HG02884 (cell line): ENCODE measurements around the gene ADCY10.
"Not testable (repeated sequence)": the region's sequence is repeated elsewhere in the genome, so short reads cannot be mapped to it uniquely, and the experiment has no call there.

Source experiments
- ATAC-seq: cut with Tn5 transposase; IDR thresholded peaks from one replicate; pipeline ENCODE4 v1.9.1; 2021; ENCODE audit warnings: mild to moderate bottlenecking, moderate library complexity; ENCODE audit not compliant: unreplicated experiment

Gene ADCY10

DNA sequence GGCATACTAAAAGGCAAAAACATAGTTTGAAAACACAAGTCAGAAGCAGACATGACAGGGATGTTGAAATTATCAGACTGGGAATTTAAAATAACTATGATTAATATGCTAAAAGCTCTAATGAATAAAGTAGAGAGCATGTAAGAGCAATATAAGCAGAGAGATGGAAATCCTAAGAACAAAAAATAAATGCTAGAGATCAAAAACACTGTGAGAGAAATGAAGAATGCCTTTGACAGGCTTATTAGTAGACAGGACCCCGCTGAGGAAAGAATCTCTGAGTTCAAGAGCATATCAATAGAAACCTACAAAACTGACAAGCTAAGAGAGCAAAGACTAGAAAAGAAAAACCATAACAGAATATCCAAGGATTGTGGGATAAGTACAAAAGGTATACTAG, 98.3 kb downstream of the ADCY10 start:
- no peak for ATAC-seq

DNA sequence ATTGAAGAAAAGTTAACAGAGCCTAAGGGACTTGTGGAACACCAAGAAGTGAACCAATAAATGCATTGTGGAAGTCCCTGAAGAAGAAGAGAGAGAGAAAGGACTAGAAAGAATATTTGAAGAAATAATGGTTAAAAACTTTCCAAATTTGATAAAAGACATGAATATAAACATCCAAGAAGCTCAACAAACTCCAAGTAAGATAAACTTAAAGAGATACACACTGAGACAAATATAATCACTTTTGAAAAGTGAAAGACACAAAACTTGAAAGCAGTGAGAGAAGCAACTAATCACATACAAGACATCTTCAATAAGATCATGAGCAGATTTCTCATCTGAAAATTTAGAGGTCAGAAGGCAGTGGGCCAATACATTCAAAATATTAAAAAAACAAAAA, 101.0 kb downstream of the ADCY10 start:
- ATAC-seq, result no peak

DNA sequence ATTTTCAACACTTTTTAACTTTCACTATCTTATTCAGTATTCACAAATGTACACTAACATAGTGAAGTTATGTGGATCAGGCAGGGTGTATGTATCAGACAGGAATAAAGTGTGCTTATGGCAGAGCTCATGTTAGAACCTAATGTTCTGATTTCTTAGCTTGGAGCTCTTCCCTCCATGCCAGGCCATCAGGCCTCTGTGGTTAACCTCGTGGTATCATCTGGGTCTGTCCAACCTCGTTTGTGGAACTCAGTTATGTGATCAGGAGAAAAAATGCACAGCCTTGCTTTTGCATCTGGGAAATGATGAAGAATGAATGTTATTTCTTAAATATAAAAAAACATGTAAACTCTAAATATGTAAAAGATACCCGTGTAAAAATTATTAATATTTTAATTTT, 105.2 kb downstream of the ADCY10 start:
- no peak for ATAC-seq

DNA sequence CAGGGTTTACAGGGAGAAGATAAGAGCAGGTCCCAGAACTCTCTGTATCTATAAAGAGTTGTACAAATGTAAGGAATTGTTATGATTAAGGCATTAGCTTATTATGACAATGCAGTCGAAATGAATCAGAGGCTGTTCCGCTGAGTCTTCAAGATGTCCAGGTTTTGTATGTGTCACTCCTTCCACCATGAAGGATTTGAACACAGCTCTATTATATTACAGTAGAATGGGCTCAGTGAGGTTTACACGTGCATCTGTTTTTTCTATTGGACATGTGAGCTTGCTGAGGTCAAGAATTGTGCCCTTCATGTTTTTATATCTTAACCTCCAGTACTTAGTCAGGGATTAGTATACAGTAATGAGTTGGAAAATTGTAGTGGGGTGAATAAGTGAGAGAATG, 105.8 kb downstream of the ADCY10 start:
- ATAC-seq, result no peak

DNA sequence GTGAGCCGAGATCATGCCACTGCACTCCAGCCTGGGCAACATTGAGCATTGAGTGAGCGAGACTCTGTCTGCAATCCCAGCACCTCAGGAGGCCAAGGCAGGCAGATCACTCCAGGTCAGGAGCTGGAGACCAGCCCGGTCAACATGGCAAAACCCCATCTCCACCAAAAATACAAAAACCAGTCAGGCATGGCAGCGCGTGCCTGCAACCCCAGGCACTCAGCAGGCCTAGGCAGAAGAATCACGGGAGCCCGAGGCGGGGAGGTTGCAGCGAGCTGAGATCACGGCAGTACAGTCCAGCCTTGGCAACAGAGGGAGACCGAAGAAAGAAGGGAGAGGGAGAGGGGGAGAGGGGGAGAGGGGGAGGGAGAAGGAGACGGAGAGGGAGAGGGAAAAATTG, 107.3 kb downstream of the ADCY10 start:
- ATAC-seq, result not testable (repeated sequence)

DNA sequence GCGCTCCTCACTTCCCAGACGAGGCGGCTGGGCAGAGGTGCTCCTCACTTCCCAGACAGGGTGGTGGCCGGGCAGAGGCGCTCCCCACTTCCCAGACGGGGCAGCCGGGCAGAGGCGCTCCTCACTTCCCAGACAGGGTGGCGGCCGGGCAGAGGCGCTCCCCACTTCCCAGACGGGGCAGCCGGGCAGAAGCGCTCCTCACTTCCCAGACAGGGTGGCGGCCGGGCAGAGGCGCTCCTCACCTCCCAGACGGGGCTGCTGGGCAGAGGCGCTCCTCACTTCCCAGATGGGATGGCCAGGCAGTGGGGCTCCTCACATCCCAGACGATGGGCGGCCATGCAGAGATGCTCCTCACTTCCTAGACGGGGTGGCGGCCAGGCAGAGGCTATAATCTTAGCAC, 107.7 kb downstream of the ADCY10 start:
- ATAC-seq, result not testable (repeated sequence)

DNA sequence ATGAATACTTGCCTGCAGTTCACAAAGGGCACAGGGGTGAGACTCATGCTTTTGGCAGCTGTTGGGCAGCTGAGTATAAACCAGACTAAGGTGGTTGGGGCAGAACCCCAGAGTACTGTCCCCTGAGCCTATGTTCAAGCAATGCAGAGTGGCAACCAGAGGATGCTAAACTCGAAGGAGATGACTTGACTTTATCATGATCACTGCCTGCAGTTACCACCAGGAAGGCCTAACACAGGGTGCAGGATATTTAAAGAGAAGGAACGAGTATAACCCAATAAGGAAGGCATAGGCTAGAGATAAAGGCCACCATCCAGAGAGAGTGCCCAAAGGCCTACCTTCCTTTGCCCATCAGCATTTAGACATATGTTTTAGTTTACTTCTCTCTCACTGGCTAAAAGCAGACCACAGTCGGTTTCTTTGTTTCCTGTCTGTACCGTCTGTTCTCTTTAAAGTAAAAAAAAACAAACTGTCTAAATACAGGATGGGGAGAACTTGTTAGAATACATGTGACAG, 108.8 kb downstream of the ADCY10 start:
- ATAC-seq, result no peak

DNA sequence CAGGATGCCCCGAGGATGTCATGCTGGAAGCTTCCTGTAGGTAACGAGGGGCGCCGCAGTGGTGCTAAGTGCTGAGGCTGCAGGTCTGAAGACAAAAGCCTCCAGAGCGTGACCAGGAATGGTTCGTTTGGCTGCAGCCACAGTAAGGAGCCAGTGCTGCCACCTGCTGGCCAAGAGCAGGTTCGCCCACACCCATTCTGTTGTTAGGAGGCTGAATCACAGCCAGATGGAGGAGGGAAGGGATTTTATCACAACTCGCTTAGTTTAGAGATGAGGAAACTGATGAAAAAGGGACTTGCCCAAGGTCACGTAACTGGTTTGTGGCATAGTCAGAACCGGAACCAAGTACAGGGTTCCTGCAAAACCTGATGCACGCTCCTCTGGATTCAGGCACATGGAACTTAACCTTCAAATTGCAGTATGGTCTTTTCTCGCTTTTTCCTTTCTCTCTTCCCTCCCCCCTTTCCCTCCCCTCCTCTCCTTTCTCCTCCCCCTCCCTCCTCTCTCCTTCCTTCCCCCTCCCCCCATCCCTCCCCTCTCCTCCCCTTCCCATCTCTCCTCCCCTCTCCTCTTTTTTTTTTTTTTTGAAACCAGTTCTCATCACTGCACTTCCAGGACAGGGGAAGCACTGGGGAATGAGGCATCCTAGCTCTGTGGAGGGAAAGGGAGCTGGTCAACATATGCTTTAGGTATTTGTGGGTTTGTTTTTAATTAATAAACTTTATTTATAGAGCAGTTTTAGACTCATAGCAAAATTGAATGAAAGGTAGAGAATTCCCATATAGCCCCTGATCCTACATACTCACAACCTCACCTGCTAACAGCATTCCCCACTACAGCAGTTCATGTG, 110.4 kb downstream of the ADCY10 start:
- peak; percentile 92 for ATAC-seq

DNA sequence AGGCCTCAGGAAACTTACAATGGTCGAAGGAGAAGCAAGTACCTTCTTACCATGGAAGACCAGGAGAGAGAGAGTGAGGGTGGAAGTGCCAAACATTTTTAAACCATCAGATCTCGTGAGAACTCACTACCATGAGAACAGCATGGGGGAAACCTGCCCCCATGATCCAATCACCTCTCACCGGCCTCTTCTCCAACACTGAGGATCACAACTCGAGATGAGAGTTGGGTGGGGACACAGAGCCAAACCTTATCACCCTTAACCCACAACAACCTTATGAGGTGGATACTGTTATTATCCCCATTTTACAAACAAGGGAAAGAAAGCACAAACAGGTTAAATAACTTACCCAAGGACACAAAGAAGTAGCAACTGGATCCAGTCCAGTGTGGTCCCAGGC, 111.7 kb downstream of the ADCY10 start:
- no peak for ATAC-seq

DNA sequence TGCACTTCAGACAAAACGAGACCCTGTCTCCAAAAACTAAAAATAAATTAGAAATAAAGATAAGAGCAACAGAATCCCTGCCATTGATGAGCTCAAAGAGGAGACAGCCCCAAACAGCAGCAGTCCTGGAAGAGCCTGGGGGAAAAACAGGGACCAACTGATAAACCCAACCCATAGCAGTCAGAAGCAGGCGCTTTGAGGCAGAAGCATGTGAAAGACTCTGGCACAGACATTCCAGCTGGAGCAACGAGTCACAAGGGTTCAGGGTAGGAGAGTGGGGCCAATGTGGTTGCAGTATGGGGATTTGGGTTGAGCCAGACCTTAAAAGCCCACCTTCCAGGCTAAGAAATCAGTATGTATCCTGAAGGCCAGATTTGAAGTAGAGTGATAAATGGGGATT, 113.7 kb downstream of the ADCY10 start:
- ATAC-seq, result no peak

DNA sequence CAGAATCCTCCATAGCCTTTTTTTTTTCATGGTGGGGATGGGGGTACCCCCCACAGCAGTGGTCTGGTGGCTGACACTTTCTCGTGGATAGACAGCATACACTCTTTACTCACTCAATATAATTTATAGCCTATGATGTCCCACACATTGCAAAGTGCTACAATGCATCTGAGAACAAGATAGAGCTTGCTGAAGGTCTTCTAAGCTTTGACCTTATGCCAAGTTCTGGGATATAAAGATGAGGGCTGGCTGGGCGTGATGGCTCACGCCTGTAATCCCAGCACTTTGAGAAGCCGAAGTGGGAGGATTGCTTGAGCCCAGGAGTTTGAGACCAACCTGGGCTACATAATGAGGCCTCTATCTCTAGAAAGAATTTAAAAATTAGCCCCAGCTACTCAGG, 114.2 kb downstream of the ADCY10 start:
- no peak for ATAC-seq

DNA sequence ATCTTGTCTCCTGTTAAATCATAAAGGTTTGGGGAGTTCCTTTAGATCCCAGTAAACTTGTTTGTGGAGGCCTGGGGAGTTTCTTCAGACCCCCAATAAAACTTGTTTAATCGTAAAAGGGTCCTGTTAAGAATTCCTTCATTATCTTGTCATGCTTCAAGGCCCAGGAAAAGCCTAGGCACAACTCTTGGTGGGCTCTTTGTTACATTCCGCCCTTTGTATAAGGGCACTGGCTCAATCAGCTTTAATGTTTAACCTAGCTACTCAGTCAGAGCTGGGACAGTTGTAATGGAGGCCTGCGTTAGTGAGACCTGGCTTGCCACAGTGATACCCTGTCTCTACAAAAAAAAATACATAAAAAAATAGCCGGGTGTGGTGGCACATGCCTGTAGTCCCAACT, 115.0 kb downstream of the ADCY10 start:
- ATAC-seq, result no peak

DNA sequence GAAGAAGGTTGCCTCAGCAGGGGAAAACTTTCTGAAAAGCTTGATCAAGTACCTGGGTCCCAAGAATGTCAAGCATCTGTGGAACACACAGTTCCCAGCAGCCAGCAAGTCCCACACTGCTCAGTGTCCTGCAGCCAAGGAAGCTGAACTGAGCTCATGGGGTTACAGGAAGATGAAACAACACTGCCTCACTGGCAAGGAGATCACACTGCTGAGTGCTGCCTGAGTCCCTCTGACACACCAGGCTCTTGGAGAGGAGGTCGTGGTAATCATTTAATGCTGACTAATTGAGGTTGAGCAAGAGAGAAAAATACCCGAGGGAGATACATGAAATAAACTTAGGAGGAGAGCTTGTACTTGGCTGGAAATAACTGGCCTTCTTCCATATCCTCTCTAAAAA, 116.9 kb downstream of the ADCY10 start:
- no peak for ATAC-seq

DNA sequence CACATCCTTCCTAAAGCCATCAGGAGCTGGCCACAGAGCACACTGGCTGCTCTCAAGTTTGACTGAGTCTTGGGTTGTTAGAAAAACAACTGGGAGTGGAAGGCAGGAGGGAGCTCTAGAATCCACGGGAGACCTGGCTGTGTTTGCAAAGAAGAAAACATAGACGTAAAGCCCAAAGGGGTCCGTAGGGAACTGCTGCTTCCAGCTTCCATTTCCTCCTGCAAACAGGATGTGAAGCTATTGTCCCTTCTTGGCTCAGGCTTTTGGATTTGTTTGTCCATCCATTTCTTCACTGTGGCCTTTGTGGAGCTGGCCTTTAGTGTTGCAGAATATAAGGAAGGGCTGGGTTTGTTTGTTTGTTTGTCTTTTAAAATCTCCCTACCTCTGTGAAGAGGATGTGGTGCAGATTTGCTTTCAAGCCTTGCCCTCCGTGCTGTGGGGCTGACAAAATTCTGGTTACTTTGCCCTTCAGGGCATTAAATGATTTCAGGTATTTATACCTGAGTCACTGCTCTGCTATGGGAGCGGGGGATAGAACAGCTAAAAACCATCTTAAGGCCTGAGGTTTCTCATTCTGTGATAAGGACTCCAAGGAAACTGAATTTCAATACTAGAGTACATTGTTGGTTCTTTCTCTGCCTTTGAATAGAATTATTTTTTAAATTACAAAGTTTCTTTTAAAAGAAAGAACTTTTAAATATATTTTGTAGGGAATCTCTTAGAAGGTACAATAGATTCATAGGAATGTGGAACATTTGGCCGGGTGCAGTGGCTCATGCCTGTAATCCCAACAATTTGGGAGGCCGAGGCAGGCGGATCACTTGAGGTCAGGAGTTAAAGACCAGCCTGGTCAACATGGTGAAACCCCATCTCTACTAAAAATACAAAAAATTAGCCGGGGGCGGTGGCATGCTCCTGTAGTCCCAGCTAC, 117.9 kb downstream of the ADCY10 start:
- ATAC-seq, result no peak

DNA sequence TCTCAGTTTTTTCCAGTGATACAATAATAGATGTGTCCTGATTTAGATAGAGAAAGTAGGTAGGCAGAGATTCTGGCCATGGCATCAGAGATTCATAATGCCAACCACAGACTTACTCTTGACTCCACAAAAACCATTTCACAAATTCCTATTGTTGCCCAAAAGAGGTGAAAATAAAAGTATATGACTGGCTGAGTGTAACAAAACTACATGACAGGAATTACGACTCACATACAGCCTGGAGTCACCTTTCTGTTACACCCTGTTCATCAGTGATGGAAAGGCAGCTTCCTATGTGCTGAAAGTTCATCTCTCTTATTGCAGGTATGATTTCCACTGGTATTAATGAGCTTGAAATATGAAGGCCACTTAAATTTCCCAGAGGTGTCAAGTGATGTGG, 119.9 kb downstream of the ADCY10 start:
- no peak for ATAC-seq

DNA sequence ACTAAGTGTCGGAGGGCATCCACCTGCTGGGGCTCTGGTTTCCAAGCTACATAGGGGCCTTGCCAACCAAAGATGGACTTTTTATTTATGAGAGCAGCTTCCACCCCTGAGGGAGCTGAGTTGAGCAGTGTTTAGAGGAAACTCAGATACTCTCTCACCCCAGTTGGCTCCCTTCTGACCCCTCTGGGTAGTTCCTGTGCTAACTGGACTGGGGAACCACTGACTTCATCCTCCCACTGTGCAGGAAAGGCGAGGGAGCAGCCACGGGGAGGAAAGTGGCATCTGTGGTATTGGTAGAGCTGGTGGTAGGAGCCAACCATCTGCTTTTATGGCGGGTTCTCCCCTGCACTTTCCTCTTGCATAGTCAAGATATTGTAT, 121.8 kb downstream of the ADCY10 start:
- no peak for ATAC-seq

DNA sequence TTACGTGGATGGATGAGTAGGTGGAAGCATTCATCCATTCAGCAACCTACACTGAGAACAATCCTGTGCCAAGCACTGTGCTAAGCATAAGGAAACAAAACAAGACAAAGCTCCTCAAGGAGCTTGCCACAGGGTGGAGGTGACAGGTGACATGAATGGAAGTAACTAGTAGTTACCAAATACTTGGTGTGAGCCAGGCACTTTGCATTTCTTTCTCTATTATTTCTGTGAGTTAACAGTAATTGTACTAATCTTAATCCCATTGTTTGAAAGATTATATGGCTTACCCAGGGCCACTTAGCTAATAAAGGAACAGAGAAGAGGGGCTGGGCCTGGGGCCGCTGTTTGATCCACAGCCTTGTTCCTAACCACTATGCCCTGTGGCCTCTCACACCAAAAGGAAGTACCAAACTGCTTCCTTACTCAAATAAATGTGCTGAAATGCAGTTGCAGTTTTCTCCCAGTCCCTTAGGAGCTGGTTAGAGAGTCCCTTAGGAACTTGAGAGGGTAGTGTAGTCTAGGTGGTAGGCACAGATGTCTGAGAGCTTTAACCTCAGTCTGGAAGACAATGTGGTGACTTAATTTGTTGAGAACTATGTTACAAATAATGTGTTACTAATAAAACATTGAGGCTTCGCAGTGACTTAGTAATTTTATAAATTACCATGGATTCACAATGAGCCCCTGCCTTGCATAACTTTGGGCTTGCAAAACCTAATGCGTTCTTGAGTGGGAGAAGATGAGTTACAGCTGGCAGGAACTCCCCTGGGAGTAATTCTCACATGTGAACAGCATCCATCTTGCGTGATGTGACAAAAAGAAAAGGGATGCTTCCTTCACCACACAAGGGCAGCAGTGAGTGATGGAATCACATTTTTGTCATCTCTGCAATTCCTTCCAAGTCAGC, 122.4 kb downstream of the ADCY10 start:
- no peak for ATAC-seq

DNA sequence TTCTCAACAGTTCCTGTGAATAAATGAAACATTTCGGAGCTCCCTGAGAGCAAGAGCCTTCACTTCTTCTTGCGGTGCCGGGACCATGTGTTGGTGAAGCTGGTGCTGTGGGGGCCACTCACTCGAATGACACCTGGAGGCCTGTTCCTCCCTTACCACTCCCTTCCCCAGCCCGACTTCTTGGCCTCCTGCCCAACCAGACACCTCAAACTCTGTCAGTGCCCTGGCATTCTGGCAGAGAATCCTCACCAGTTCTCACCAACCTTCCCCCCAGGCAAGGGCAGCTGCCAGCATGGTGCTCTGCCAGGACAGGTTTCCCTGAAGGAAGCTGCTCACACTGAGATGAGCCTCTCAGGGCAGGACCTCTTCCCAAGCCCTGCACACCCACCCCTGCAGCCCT, 123.8 kb downstream of the ADCY10 start:
- no peak for ATAC-seq

DNA sequence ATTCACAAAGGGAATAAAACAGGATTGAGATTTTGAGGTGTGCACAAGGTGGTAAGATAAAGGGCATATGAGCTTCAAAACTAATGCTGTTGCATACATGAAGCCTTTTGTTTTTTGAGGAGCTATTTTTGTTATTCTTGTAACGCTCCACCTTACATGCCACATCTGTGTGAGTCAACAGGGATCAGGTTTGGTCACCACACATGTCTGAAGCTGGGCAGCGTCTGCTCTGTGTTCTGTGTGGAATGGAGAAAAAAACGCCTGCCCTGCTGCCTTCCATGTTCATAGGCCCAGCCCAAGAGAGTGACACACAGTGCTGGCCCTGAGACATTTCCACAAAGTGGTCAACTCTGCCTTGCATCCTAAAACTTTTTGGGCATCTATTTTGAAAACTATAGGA, 124.4 kb downstream of the ADCY10 start:
- no peak for ATAC-seq

DNA sequence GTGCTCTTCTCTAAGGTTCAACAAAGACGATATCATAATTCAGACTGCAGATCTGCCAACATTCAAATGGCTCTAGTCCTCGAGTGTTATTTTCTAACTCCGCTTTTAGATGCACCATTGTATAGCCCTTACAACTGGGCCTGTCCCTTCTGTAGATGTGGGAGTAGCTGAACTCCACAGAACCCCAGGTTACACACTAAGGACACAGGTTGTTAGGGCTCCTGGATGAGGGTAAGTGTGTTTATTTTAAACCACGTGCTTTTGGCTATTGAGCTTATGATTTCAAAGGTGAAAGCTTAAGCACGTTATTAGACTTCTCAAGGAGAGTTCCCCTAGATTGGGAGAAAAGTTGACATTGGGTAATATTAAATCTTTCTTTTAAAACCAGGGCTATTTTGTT, 127.4 kb downstream of the ADCY10 start:
- ATAC-seq, result no peak
